Thyroid gland (tissue), 4 donors: Measurements from ENCODE around the gene TRIM6.

ENCODE experiments used
- POLR2A ChIP-seq, 2 donors: fragments of 450-650 bp; IDR thresholded peaks; one replicate each; pipeline ENCODE4 v1.6.1; 2017; ENCODE audit warnings: antibody characterized with exemption in 2 of 2, mild to moderate bottlenecking in 2 of 2, moderate library complexity in 1 of 2
- TF ChIP-seq, protein P1 (sequence below), 6 experiments: fragments of 200-600 bp in 3 of 6; fragments of 450-650 bp in 3 of 6; sonication (generic) in 3 of 6; IDR thresholded peaks; one replicate each; pipeline ENCODE4 v1.5.1; 2016 to 2019; ENCODE audit warnings: antibody characterized with exemption in 6 of 6, mild to moderate bottlenecking in 2 of 6, inconsistent platforms in 1 of 6, moderate library complexity in 1 of 6

GRCh38 chr11:5557751-5558150 lies 38.7 kb upstream of the TRIM6 start:
- TF ChIP-seq, protein P1, sequence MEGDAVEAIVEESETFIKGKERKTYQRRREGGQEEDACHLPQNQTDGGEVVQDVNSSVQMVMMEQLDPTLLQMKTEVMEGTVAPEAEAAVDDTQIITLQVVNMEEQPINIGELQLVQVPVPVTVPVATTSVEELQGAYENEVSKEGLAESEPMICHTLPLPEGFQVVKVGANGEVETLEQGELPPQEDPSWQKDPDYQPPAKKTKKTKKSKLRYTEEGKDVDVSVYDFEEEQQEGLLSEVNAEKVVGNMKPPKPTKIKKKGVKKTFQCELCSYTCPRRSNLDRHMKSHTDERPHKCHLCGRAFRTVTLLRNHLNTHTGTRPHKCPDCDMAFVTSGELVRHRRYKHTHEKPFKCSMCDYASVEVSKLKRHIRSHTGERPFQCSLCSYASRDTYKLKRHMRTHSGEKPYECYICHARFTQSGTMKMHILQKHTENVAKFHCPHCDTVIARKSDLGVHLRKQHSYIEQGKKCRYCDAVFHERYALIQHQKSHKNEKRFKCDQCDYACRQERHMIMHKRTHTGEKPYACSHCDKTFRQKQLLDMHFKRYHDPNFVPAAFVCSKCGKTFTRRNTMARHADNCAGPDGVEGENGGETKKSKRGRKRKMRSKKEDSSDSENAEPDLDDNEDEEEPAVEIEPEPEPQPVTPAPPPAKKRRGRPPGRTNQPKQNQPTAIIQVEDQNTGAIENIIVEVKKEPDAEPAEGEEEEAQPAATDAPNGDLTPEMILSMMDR (IDR thresholded peaks at IDR 0.05): no peak
- TF ChIP-seq POLR2A (IDR thresholded peaks at IDR 0.05): no peak
